ENCODE results near the gene GPC5.

The GPC5 gene

GRCh38 chr13:91370501-91370900 lies 27.9 kb upstream of the GPC5 start:
- H3K27ac ChIP-seq (ENCODE audit: low read depth, low read length) = no peak overlapping the region
- no peaks in the 10 kb centered on the region; the same call in none of the 2 replicates for H3K4me1 ChIP-seq (ENCODE audit: insufficient read depth, low read length)
- no peaks in the 10 kb centered on the region for H3K27me3 ChIP-seq (ENCODE audit: insufficient read depth, low read length)
- no peak overlapping the region for H3K9ac ChIP-seq (ENCODE audit: low read depth, low read length)
- WGBS = 96% methylated on average over 2 of the region's 2 CpGs
- no peaks in the 10 kb centered on the region for H3K36me3 ChIP-seq (ENCODE audit: insufficient read depth, low read length)
- no peaks in the 10 kb centered on the region for H3K9me3 ChIP-seq (ENCODE audit: insufficient read depth, low read depth, low read length)
- no peak overlapping the region for H3K4me3 ChIP-seq (ENCODE audit: low read length)

- H3K9me3 ChIP-seq (ENCODE audit: insufficient read depth, low read depth, low read length) = no peaks in the 10 kb centered on the region
- no peak overlapping the region for H3K27ac ChIP-seq (ENCODE audit: low read depth, low read length)
- no peaks in the 10 kb centered on the region for H3K36me3 ChIP-seq (ENCODE audit: insufficient read depth, low read length)
- no peak overlapping the region for H3K4me3 ChIP-seq (ENCODE audit: low read length)
- H3K27me3 ChIP-seq (ENCODE audit: insufficient read depth, low read length) = no peaks in the 10 kb centered on the region
- no peaks in the 10 kb centered on the region; the same call in none of the 2 replicates for H3K4me1 ChIP-seq (ENCODE audit: insufficient read depth, low read length)
- no peak overlapping the region for H3K9ac ChIP-seq (ENCODE audit: low read depth, low read length)
- 87% methylated on average over 3 of the region's 3 CpGs for WGBS
These were observed 25.5 kb upstream of the GPC5 start for GRCh38 chr13:91372911-91373310.

GRCh38 chr13:91375116-91375729 lies 23.2 kb upstream of the GPC5 start:
- Histone ChIP-seq H3K36me3 (ENCODE audit: insufficient read depth, low read length) (no peaks in the 10 kb centered on the region), H3K27me3 (ENCODE audit: insufficient read depth, low read length) (no peaks in the 10 kb centered on the region), H3K9ac (ENCODE audit: low read depth, low read length) (no peak overlapping the region), H3K4me1 (ENCODE audit: insufficient read depth, low read length) (no peaks in the 10 kb centered on the region; the same call in 1 of the 2 replicates), H3K27ac (ENCODE audit: low read depth, low read length) (no peak overlapping the region), H3K4me3 (ENCODE audit: low read length) (no peak overlapping the region), H3K9me3 (ENCODE audit: insufficient read depth, low read depth, low read length) (no peaks in the 10 kb centered on the region)
- 76% methylated on average over 4 of the region's 4 CpGs for WGBS

GRCh38 chr13:91381371-91381770 lies 17.1 kb upstream of the GPC5 start:
- Histone ChIP-seq H3K4me1 (ENCODE audit: insufficient read depth, low read length) (no peaks in the 10 kb centered on the region), H3K9ac (ENCODE audit: low read depth, low read length) (no peak overlapping the region), H3K36me3 (ENCODE audit: insufficient read depth, low read length) (no peaks in the 10 kb centered on the region)

GRCh38 chr13:91383836-91384235 lies 14.6 kb upstream of the GPC5 start:
- no peaks in the 10 kb centered on the region for H3K4me1 ChIP-seq (ENCODE audit: insufficient read depth, low read length)
- H3K36me3 ChIP-seq (ENCODE audit: insufficient read depth, low read length) = no peaks in the 10 kb centered on the region
- 90% methylated on average over 4 of the region's 4 CpGs for WGBS
- no peaks in the 10 kb centered on the region for H3K9me3 ChIP-seq (ENCODE audit: insufficient read depth, low read depth, low read length)
- H3K4me3 ChIP-seq (ENCODE audit: low read length) = no peak overlapping the region
- no peaks in the 10 kb centered on the region for H3K27me3 ChIP-seq (ENCODE audit: insufficient read depth, low read length)
- no peak overlapping the region for H3K27ac ChIP-seq (ENCODE audit: low read depth, low read length)
- H3K9ac ChIP-seq (ENCODE audit: low read depth, low read length) = no peak overlapping the region

More at GRCh38 chr13:91381371-91381770, 17.1 kb upstream of the GPC5 start:
- H3K9me3 ChIP-seq (ENCODE audit: insufficient read depth, low read depth, low read length) = no peaks in the 10 kb centered on the region
- no peak overlapping the region for H3K4me3 ChIP-seq (ENCODE audit: low read length)
- H3K27me3 ChIP-seq (ENCODE audit: insufficient read depth, low read length) = no peaks in the 10 kb centered on the region
- H3K27ac ChIP-seq (ENCODE audit: low read depth, low read length) = no peak overlapping the region

- Histone ChIP-seq H3K9ac (ENCODE audit: low read depth, low read length) (no peak overlapping the region), H3K4me3 (ENCODE audit: low read length) (no peak overlapping the region), H3K27me3 (ENCODE audit: insufficient read depth, low read length) (no peaks in the 10 kb centered on the region), H3K9me3 (ENCODE audit: insufficient read depth, low read depth, low read length) (no peaks in the 10 kb centered on the region), H3K36me3 (ENCODE audit: insufficient read depth, low read length) (no peaks in the 10 kb centered on the region), H3K4me1 (ENCODE audit: insufficient read depth, low read length) (no peaks in the 10 kb centered on the region), H3K27ac (ENCODE audit: low read depth, low read length) (no peak overlapping the region)
- 100% methylated on average over 2 of the region's 2 CpGs for WGBS
These were observed 13.5 kb upstream of the GPC5 start for GRCh38 chr13:91384896-91385295.

GRCh38 chr13:91389186-91389585 lies 9.2 kb upstream of the GPC5 start:
- H3K9me3 ChIP-seq (ENCODE audit: insufficient read depth, low read depth, low read length) = no peaks in the 10 kb centered on the region
- H3K4me3 ChIP-seq (ENCODE audit: low read length) = no peak overlapping the region
- H3K9ac ChIP-seq (ENCODE audit: low read depth, low read length) = no peak overlapping the region
- peaks cover 3% of the 10 kb centered on the region; the same call in 1 of the 2 replicates for H3K27me3 ChIP-seq (ENCODE audit: insufficient read depth, low read length)
- H3K36me3 ChIP-seq (ENCODE audit: insufficient read depth, low read length) = no peaks in the 10 kb centered on the region
- 94% methylated on average over 2 of the region's 2 CpGs for WGBS
- no peaks in the 10 kb centered on the region for H3K4me1 ChIP-seq (ENCODE audit: insufficient read depth, low read length)
- no peak overlapping the region for H3K27ac ChIP-seq (ENCODE audit: low read depth, low read length)

- H3K9ac ChIP-seq (ENCODE audit: low read depth, low read length) = no peak overlapping the region
- 100% methylated on average over 1 of the region's 1 CpG for WGBS
- H3K4me1 ChIP-seq (ENCODE audit: insufficient read depth, low read length) = peaks cover 8% of the 10 kb centered on the region; the same call in 1 of the 2 replicates
- H3K27ac ChIP-seq (ENCODE audit: low read depth, low read length) = no peak overlapping the region
- no peaks in the 10 kb centered on the region for H3K9me3 ChIP-seq (ENCODE audit: insufficient read depth, low read depth, low read length)
- no peaks in the 10 kb centered on the region for H3K36me3 ChIP-seq (ENCODE audit: insufficient read depth, low read length)
- H3K27me3 ChIP-seq (ENCODE audit: insufficient read depth, low read length) = peaks cover 79% of the 10 kb centered on the region
- no peak overlapping the region for H3K4me3 ChIP-seq (ENCODE audit: low read length)
These were observed 826 bp upstream of the GPC5 start for GRCh38 chr13:91397595-91397994.

GRCh38 chr13:91399189-91400062 lies 1.0 kb downstream of the GPC5 start:
- H3K4me3 ChIP-seq (ENCODE audit: low read length) = peak overlapping the region; percentile 79
- peak overlapping the region; percentile 36; the same call in 1 of the 2 replicates for H3K9ac ChIP-seq (ENCODE audit: low read depth, low read length)
- H3K4me1 ChIP-seq (ENCODE audit: insufficient read depth, low read length) = peaks cover 8% of the 10 kb centered on the region; the same call in 1 of the 2 replicates
- H3K27ac ChIP-seq (ENCODE audit: low read depth, low read length) = no peak overlapping the region
- 35% methylated on average over 44 of the region's 44 CpGs for WGBS
- peaks cover 78% of the 10 kb centered on the region for H3K27me3 ChIP-seq (ENCODE audit: insufficient read depth, low read length)
- no peaks in the 10 kb centered on the region for H3K36me3 ChIP-seq (ENCODE audit: insufficient read depth, low read length)
- no peaks in the 10 kb centered on the region for H3K9me3 ChIP-seq (ENCODE audit: insufficient read depth, low read depth, low read length)

GRCh38 chr13:91400063-91400399 lies 1.6 kb downstream of the GPC5 start:
- Histone ChIP-seq H3K4me3 (ENCODE audit: low read length) (no peak overlapping the region), H3K9me3 (ENCODE audit: insufficient read depth, low read depth, low read length) (no peaks in the 10 kb centered on the region)

GRCh38 chr13:91400671-91401070 lies 2.2 kb downstream of the GPC5 start:
- Histone ChIP-seq H3K36me3 (ENCODE audit: insufficient read depth, low read length) (no peaks in the 10 kb centered on the region), H3K4me1 (ENCODE audit: insufficient read depth, low read length) (peaks cover 8% of the 10 kb centered on the region; the same call in 1 of the 2 replicates), H3K9me3 (ENCODE audit: insufficient read depth, low read depth, low read length) (no peaks in the 10 kb centered on the region), H3K27ac (ENCODE audit: low read depth, low read length) (no peak overlapping the region), H3K4me3 (ENCODE audit: low read length) (no peak overlapping the region), H3K27me3 (ENCODE audit: insufficient read depth, low read length) (peaks cover 69% of the 10 kb centered on the region), H3K9ac (ENCODE audit: low read depth, low read length) (no peak overlapping the region)
- 83% methylated on average over 2 of the region's 3 CpGs for WGBS

More at GRCh38 chr13:91400063-91400399, 1.6 kb downstream of the GPC5 start:
- Histone ChIP-seq H3K4me1 (ENCODE audit: insufficient read depth, low read length) (peaks cover 8% of the 10 kb centered on the region; the same call in 1 of the 2 replicates), H3K27me3 (ENCODE audit: insufficient read depth, low read length) (peaks cover 74% of the 10 kb centered on the region), H3K27ac (ENCODE audit: low read depth, low read length) (no peak overlapping the region), H3K9ac (ENCODE audit: low read depth, low read length) (no peak overlapping the region), H3K36me3 (ENCODE audit: insufficient read depth, low read length) (no peaks in the 10 kb centered on the region)
- 78% methylated on average over 6 of the region's 6 CpGs for WGBS

Measured in HUES64 (cell line).